Esophagus muscularis mucosa (tissue), 4 donors: ENCODE data around the gene BNC2.

ENCODE experiments used
- CTCF ChIP-seq, 3 experiments: fragments of 200-600 bp in 2 of 3; fragments of 450-650 bp in 1 of 3; sonication (generic) in 2 of 3; IDR thresholded peaks; one replicate each; pipeline ENCODE4 v1.5.1; 2017 to 2019; ENCODE audit warnings: antibody characterized with exemption in 3 of 3, mild to moderate bottlenecking in 2 of 3, moderate library complexity in 1 of 3
- EP300 ChIP-seq: sonication (generic); formaldehyde crosslinking; IDR thresholded peaks from one replicate; pipeline ENCODE4 v1.6.1; 2017; ENCODE audit warnings: antibody characterized with exemption
- POLR2A ChIP-seq: fragments of 450-650 bp; IDR thresholded peaks from one replicate; pipeline ENCODE4 v1.6.1; 2017; ENCODE audit warnings: antibody characterized with exemption, moderate library complexity, mild to moderate bottlenecking, low read depth
- POLR2AphosphoS5 ChIP-seq, 2 donors: sonication (generic); formaldehyde crosslinking; IDR thresholded peaks; one replicate each; pipeline ENCODE4 v1.6.1; 2017; ENCODE audit warnings: antibody characterized with exemption in 2 of 2

- TF ChIP-seq POLR2AphosphoS5 (IDR thresholded peaks at IDR 0.05) (no peak), CTCF (IDR thresholded peaks at IDR 0.05) (no peak), EP300 (no peak), POLR2A (no peak)
Measured at GRCh38 chr9:16514131-16514530, 356.3 kb downstream of the BNC2 start.
